Measurements from ENCODE around the gene EGLN1. TPM values are rescaled to one million over a fixed set of nuclear protein-coding genes. Genes with fewer than 3 reads are reported as not detected.

EGLN1 gene
- total RNA-seq, 4 donors from 2014 or later: 42.5 to 67.5 (median 56.7) TPM

DNA sequence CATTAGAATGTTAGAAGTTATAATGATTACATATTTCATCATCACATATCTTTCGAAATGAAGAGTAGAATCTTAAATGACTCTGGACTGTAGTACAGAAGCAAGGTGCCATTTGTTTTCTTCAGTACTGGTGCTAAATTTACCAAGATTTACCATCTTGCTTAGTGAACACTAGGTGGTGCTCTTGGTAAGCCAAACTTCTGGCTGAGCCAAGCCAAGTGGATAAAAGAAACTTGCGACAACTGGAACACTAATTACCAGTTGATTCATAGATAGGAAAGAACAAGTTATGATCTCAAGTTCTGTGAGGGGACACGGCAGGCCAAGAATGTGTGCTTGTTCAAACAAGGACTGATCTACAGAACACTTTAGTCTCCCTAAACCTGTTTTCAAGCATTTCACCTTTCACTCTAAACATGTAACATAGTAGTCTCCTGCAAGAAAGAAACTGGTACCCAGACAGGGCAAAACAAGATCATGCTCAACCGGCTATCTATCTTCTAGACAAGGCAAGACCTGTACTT, 64.2 kb downstream of the EGLN1 start:
- H3K27ac ChIP-seq: peak overlapping the region in 2 of 4 donors; percentile 6 to 30
- no peak overlapping the region for H3K4me3 ChIP-seq
- H3K9me3 ChIP-seq: no peaks in the 10 kb centered on the region
- ATAC-seq: peak; percentile 84
- H3K27me3 ChIP-seq: no peaks in the 10 kb centered on the region
- H3K36me3 ChIP-seq: peaks cover 0 to 18% of the 10 kb centered on the region in 2 donors
- 3 to 7% methylated on average over 4 of the region's 4 CpGs for WGBS, 2 donors (ENCODE audit: low coverage in 1 of 2)
- TF ChIP-seq EP300 (IDR thresholded peaks at IDR 0.05): no peak
- peak; percentile 45 for TF ChIP-seq POLR2AphosphoS5 (IDR thresholded peaks at IDR 0.05)
- TF ChIP-seq POLR2A (IDR thresholded peaks at IDR 0.05): no peak
- TF ChIP-seq, protein P1, sequence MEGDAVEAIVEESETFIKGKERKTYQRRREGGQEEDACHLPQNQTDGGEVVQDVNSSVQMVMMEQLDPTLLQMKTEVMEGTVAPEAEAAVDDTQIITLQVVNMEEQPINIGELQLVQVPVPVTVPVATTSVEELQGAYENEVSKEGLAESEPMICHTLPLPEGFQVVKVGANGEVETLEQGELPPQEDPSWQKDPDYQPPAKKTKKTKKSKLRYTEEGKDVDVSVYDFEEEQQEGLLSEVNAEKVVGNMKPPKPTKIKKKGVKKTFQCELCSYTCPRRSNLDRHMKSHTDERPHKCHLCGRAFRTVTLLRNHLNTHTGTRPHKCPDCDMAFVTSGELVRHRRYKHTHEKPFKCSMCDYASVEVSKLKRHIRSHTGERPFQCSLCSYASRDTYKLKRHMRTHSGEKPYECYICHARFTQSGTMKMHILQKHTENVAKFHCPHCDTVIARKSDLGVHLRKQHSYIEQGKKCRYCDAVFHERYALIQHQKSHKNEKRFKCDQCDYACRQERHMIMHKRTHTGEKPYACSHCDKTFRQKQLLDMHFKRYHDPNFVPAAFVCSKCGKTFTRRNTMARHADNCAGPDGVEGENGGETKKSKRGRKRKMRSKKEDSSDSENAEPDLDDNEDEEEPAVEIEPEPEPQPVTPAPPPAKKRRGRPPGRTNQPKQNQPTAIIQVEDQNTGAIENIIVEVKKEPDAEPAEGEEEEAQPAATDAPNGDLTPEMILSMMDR (IDR thresholded peaks at IDR 0.05): peak; percentile 67 to 91 (median 82)
- peaks cover 0 to 15% (median 0%) of the 10 kb centered on the region in 3 donors for H3K4me1 ChIP-seq

DNA sequence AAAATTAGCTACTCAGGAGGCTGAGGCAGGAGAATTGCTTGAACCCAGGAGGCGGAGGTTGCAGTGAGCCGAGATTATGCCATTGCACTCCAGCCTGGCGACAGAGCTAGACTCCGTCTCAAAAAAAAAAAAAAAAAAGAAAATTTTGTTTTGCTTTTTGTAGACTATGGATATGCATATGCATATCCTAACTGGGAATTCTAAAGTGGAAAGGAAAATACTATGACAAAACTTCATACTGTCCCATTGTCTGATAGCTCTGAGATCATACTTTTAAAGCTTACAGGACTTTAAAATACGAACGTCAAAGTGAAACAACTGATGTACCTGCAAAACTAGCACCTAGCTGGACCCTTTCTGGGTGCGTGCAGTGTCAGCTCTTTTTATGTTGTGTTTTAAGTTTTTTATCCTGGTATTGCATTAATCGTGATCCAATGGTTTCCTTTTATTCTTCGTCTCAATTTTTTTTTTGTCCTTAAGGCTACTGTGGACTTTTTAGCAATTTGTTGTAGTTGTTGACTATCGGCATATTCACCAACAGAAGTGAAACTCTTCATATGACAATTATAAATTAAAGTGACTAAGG, 64.8 kb downstream of the EGLN1 start:
- WGBS, 2 donors (ENCODE audit: low coverage in 1 of 2): 64 to 72% methylated on average over 7 to 10 of the region's 10 CpGs
- TF ChIP-seq POLR2AphosphoS5 (IDR thresholded peaks at IDR 0.05) (no peak), EP300 (IDR thresholded peaks at IDR 0.05) (no peak), POLR2A (IDR thresholded peaks at IDR 0.05) (no peak)
- TF ChIP-seq, protein P1 (IDR thresholded peaks at IDR 0.05): no peak

DNA sequence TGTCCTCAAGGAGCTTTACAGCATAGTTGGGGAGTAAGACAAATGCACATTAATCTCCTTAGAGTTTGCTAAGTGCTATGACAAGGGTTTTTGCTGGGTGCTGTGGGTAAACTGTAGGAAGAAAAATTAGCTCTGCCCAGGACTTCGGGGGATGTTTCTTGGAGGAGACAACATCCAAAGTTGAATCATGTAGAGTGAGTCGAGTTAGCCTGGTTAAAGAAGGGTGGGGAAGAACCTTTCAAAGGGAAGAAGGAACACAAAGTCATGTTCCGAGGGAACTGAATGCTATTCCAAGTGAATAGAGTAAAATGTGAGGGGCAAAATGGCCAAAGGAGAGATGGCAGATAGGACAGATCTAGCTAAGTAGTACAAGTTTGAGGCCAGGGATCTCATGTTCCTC, 66.9 kb downstream of the EGLN1 start:
- TF ChIP-seq EP300 (IDR thresholded peaks at IDR 0.05): no peak
- TF ChIP-seq POLR2A (IDR thresholded peaks at IDR 0.05): no peak
- TF ChIP-seq, protein P1 (IDR thresholded peaks at IDR 0.05): no peak
- no peak for TF ChIP-seq POLR2AphosphoS5 (IDR thresholded peaks at IDR 0.05)
- peaks cover 0 to 15% (median 0%) of the 10 kb centered on the region in 3 donors for H3K4me1 ChIP-seq
- H3K36me3 ChIP-seq: peaks cover 0 to 29% of the 10 kb centered on the region in 2 donors
- H3K27me3 ChIP-seq: no peaks in the 10 kb centered on the region
- no peaks in the 10 kb centered on the region for H3K9me3 ChIP-seq
- WGBS, 2 donors (ENCODE audit: low coverage in 1 of 2): 62 to 65% methylated on average over 3 of the region's 3 CpGs
- ATAC-seq: no peak
- H3K4me3 ChIP-seq: no peak overlapping the region
- H3K27ac ChIP-seq: no peak overlapping the region

More for the DNA sequence above, 64.8 kb downstream of the EGLN1 start:
- ATAC-seq: no peak
- no peak overlapping the region for H3K27ac ChIP-seq
- peaks cover 0 to 15% (median 0%) of the 10 kb centered on the region in 3 donors for H3K4me1 ChIP-seq
- peaks cover 0 to 24% of the 10 kb centered on the region in 2 donors for H3K36me3 ChIP-seq
- no peaks in the 10 kb centered on the region for H3K9me3 ChIP-seq
- no peaks in the 10 kb centered on the region for H3K27me3 ChIP-seq
- no peak overlapping the region for H3K4me3 ChIP-seq

DNA sequence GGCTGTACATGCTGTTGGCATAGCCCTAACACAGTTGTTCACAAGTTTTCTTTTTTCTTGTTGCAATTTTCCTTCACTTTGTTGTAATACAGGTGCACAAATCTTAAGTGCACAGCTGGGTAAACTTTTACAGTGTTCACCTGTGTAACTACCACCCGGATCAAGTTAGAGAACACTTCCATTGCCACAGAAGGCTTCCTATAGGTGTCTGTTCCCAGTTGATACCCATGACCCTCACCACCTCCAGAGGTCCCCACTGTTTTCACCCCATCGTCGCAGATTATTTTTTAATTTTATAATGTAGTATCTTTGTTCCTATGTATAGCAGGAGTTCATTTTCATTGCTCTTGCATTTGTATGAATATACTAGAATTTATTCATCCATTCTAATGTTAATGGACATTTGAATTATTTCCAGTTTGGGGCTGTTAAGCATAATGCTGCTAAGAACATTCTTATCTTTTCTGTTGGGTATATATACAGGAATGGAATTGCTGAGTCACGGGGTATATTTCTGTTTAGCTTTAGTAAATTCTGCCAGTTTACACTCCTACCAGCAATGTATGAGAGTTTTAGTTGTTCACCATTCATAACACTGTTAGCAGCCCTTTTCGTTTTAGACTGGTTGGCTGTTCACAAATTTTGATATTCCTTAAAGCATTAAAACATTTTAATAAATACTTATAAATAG, 67.6 kb downstream of the EGLN1 start:
- no peak for ATAC-seq
- Histone ChIP-seq H3K4me1 (peaks cover 0 to 15% (median 0%) of the 10 kb centered on the region in 3 donors), H3K4me3 (no peak overlapping the region), H3K27me3 (no peaks in the 10 kb centered on the region), H3K36me3 (peaks cover 0 to 36% of the 10 kb centered on the region in 2 donors), H3K9me3 (no peaks in the 10 kb centered on the region), H3K27ac (no peak overlapping the region)
- WGBS, 2 donors (ENCODE audit: low coverage in 1 of 2): 54 to 75% methylated on average over 5 of the region's 5 CpGs
- TF ChIP-seq, protein P1 (IDR thresholded peaks at IDR 0.05): no peak
- no peak for TF ChIP-seq EP300 (IDR thresholded peaks at IDR 0.05)
- TF ChIP-seq POLR2A (IDR thresholded peaks at IDR 0.05): no peak
- TF ChIP-seq POLR2AphosphoS5 (IDR thresholded peaks at IDR 0.05): no peak

All from gastroesophageal sphincter (tissue), 4 donors.